A673 (cell line): ENCODE results near the gene SPIN1.

Experiments
- EZH2 ChIP-seq: fragments of 200-600 bp; sonication (generic); IDR thresholded peaks from 2 replicates; pipeline ENCODE4 v1.6.1; 2017; ENCODE audit warnings: borderline replicate concordance, low read depth, mild to moderate bottlenecking, mixed read lengths, antibody characterized with exemption, low read length; ENCODE audit not compliant: poor library complexity, severe bottlenecking
- TF ChIP-seq, protein P1 (sequence below): fragments of 300-800, 200-600 bp; sonication (generic); conservative IDR thresholded peaks from 2 replicates; pipeline ENCODE4 v1.5.1; 2017; ENCODE audit warnings: low read depth, mild to moderate bottlenecking, antibody characterized with exemption, low read length, moderate library complexity, mixed read lengths

DNA sequence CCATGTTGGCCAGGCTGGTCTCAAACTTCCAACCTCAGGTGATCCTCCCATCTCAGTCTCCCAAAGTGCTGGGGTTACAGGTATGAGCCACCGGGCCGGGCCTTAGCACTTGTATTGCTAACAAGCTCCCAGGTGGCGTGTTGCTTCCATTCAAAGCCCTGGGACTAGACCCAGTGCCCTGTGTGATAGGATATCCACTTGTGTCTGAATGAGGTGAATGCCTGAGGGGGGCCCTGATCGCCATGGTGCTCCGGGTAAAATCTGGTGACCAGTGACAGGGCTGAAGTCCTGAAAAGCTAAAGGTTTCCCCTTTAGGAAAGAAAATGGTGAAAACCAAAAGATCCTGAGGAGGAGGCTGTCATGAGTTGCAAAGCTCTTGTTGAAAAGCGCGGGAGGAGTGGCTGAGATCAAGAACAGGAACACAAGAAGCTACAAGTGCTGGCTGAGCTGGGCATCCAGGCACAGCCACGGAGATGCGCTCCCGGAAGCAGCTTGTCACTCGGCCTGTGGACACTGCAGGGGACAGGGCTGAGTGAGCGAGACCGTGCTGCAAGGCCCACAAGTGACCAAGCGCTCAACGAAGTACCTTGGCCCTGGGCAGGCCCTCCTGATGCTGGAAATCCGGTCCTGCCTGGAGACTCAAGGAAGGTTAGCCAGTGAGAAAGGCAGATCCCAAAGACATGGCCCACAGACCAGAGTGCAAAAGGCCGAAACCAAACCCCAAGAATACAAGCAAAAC is 106.9 kb downstream of the SPIN1 start:
- TF ChIP-seq EZH2: no peak
- TF ChIP-seq, protein P1, sequence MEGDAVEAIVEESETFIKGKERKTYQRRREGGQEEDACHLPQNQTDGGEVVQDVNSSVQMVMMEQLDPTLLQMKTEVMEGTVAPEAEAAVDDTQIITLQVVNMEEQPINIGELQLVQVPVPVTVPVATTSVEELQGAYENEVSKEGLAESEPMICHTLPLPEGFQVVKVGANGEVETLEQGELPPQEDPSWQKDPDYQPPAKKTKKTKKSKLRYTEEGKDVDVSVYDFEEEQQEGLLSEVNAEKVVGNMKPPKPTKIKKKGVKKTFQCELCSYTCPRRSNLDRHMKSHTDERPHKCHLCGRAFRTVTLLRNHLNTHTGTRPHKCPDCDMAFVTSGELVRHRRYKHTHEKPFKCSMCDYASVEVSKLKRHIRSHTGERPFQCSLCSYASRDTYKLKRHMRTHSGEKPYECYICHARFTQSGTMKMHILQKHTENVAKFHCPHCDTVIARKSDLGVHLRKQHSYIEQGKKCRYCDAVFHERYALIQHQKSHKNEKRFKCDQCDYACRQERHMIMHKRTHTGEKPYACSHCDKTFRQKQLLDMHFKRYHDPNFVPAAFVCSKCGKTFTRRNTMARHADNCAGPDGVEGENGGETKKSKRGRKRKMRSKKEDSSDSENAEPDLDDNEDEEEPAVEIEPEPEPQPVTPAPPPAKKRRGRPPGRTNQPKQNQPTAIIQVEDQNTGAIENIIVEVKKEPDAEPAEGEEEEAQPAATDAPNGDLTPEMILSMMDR: no peak
